NCI-H146 (cell line): ENCODE data around the gene PRDM12.

Experiments
- DNase-seq: peaks from one replicate; lab custom pipeline; 2025; lab: John Stamatoyannopoulos, UW

Gene PRDM12

GRCh38 chr9:130692321-130692720 lies 27.9 kb downstream of the PRDM12 start:
- DNase-seq: no peak

DNA sequence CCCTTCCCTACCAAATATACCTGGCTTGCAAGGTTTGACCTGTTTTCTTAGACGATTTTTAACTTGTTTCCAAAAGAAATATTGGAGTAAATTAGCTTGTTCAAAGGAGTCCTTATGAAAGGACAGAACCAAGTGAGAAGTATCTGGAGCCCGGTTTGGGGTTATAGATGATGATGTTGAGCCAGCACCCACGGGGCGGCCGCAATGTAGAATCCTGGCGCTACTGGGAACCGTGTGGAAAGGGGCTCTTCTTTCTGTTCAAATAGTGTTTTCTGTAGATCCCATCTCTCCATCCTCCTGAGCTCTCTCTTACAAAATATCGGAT lies 28.7 kb downstream of the PRDM12 start:
- DNase-seq: no peak

- peak; percentile 95 for DNase-seq
Observed at GRCh38 chr9:130693426-130694191, 29.2 kb downstream of the PRDM12 start, which contains the start of gene EXOSC2. EXOSC2 (plus strand) TSS chr9:130693780; CDS start chr9:130693792, 12 bp downstream.

GRCh38 chr9:130694205-130694604 lies 29.8 kb downstream of the PRDM12 start:
- no peak for DNase-seq

DNA sequence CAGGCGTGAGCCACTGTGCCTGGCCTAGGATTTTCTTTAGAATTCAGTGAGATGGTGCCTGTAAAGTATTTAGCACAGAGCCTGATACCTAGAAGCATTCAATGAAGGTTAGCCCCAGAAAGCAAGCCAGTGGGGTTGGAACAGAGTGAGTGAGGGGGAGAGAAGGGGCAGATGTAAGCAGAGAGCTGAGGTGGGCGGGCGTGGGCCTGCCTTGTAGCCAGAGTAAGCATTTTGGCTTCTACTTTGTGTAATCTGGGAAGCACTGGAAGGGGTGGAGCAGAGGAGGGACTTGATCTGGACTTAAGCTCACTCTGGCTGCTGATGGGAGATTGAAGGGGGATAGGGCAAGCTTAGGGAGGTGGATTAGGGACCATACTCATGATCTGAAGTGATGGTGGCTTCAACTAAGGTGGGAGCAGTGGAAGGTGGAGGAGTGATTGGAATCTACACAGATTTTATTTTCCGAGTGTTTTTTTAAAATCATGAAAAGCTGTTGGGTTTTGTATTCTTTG lies 31.8 kb downstream of the PRDM12 start:
- no peak for DNase-seq

GRCh38 chr9:130696996-130697395 lies 32.6 kb downstream of the PRDM12 start:
- DNase-seq: no peak

DNA sequence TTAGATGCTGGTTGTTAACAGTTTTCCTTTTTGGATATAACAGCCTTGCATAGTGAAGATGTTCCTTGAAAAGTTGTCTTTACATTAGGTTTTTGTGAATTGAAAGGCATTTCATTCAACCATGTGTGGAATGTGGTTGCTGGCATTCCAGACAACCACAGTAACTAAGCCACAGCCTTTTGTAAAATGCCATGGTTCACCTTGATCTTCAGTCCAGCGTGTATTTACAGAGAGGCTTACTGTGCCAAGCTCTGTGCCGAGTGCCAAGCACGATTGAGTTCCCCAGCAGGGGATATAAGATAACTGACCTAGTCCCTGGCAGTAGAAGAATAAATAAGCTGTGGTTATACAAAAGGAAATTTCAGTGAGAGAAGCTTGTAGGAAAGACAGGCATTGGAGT lies 34.1 kb downstream of the PRDM12 start:
- no peak for DNase-seq

DNA sequence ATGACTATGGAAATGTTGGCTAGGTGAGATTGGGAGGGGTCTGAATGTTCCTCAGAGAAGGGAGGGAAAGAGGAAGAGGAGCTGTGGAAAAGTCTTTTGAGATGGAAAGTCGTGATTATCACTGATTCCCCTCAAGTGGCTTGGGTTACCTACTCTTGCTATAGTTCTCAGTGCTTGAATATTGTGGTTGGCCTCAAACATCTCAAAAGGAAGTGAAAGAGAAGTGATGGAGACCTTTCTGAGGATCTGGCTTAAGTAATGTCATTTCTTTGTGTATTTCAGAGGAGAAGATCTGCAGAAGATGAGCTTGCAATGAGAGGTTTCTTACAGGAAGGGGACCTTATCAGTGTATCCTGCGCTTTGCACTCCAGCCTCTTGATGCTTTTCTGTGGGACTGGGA lies 34.7 kb downstream of the PRDM12 start:
- no peak for DNase-seq

DNA sequence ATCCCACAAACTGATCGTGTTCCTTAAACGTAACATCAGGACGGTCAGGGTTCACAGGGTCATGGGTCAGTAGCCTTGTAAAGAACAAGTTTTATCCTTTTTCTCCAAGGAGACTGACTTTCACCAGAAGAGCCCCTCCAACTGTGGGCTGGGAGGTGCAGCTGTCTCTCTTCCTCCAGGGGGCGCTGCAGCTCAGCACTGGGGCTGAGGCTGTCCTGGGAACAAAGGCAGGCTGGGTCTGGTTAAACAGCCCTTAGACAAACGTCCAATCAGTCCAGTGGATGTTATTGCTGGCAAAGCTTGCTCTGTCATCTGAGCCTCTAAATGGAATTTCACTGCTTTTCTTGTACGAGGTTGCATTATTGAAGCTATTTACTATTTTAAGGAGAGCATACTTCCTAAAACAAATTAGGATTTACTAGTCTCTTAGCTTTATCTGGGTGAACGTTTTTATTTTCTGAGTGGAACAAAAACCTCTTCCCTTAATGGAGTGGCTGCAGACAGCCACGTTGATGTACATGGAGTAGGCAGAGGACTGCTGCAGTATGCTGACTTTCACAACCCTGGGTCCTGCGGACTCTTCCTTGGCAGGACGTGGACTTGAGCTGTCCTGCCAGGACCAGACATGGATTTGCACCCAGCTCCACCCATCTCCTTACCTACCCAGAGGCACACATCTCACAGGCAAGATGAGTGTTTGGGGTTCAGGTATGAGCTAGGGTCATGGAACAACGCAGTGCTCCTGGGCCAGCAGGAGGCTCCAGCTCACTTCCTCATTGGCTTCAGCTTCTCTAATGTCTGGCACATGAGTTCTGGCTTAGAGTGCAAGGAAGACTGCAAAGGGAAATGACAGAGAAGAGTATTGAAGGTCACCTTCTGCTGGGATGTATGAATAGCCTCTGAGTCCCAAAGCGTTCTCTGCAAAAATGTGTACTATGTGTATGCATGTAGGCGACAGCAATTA lies 36.9 kb downstream of the PRDM12 start:
- DNase-seq: peak; percentile 56

GRCh38 chr9:130703501-130703900 lies 39.1 kb downstream of the PRDM12 start:
- no peak for DNase-seq

DNA sequence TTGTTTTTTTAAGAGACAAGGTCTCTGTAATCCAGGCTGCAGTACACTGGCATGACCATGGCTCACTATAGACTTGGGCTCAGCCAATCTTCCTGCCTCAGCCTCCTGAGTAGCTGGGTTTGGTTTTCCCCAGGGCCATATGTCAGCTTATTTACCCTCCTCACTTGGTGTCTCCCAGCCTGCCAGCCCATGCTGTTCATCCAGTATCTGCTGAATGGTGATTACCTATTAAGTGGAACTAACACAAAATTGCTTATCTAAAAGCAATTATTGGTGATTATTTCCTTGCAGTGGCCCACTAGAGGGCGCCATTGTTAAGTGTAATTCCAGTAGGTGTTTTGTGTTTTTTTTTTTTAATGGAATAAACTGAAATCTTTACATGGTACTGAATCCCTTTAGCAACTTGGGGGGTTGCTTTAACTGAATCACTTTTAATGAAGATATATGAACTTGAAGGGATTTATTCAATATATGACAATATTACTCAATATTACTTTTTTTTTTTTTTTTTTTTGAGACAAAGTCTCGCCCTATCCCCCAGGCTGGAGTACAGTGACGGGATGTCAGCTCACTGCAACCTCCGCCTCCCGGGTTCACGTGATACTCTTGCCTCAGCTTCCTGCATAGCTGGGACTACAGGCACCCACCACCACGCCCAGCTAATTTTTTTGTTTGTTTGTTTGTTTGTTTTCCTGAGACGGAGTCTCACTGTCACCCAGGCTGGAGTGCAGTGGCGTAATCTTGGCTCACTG lies 43.0 kb downstream of the PRDM12 start:
- peak; percentile 79 for DNase-seq

- DNase-seq: no peak
Observed at GRCh38 chr9:130710822-130711352, 46.5 kb downstream of the PRDM12 start.

GRCh38 chr9:130711469-130711868 lies 47.1 kb downstream of the PRDM12 start:
- no peak for DNase-seq

GRCh38 chr9:130712564-130713285 lies 48.3 kb downstream of the PRDM12 start:
- DNase-seq: peak; percentile 96

- no peak for DNase-seq
Observed at GRCh38 chr9:130713286-130713960, 49.0 kb downstream of the PRDM12 start.

GRCh38 chr9:130714586-130715110 lies 50.3 kb downstream of the PRDM12 start:
- DNase-seq: no peak

DNA sequence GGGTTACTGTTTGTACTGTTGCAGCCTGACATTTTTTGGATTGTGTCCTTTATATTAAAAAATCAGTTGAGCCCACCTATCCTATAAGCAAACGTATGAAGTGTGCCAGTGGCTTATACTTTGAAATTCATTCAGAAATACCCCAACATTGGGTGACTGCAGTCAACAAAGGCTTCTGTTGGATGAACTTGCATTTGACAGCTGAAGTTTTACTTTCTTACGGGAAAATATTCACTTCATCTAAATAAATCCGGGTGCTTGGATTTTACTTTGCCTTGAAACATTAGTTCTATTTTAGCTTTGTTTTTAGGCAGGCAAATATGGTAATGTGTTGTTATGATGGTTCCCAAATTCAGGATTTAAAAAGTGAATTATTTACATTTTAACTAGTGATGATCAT lies 50.9 kb downstream of the PRDM12 start:
- DNase-seq: no peak

- no peak for DNase-seq
Observed at GRCh38 chr9:130718562-130718961, 54.2 kb downstream of the PRDM12 start.

DNA sequence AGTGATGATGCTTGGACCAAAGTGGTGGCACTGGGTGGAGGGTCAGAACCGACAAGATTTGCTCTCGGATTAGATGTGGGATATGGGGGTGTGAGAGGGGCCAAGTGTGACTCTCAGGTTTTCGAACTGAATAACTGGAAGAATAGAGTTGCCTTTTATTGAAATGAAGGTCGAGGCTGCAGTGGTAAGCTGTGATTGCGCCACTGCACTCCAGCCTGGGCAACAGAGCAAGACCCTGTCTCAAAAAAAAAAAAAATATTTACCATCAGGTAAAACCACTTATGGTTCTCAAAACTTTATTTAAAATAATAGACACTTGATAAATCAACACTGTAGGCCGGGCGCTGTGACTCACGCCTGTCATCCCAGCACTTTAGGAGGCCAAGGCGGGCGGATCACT lies 56.4 kb downstream of the PRDM12 start:
- no peak for DNase-seq

GRCh38 chr9:130728721-130729120 lies 64.3 kb downstream of the PRDM12 start:
- no peak for DNase-seq
